Measurements from ENCODE around the gene DIABLO. TPM values are rescaled to one million over a fixed set of nuclear protein-coding genes. Genes with fewer than 3 reads are reported as not detected.

The DIABLO gene
- polyA plus RNA-seq, 1 donor: 56.7 TPM

DNA sequence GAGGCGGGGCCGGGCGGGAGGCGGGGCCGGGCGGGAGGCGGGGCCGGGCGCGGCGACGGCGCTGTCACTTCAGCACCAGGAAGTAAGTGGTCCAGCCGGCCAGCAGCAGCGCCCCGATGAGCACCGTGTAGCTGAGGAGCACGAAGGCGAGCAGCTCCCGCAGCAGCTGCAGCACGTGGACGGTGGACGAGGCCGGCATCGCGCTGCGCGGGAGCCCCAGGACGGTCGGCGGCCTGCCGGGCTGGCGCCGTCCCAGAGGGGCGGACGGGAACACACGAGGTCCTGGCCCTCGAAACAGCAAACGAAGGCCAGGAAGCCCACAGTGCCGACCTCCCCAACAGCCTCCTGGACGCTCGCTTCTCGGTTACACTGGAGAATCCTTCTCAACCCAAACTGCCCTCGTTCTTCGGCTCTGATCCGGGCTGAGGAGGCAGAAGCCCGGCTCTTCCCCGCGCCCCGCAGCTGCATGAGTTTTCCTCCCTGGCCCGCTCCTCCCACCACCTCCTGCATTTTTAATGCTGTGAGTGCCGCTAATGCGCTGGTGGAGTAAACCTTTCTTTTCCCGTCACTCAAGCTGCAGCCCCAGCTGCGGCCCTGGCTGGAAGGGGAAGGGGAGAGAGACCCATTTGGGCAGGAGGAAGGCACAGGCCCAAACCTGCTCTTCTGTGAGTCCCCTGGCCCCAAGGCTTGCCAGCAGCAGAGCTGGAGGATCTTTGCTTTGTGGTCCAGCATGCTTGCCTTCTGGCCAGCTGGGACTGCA lies 694 bp upstream of the DIABLO start:
- no peak for DNase-seq
- H3K9me3 ChIP-seq (ENCODE audit: control insufficient read depth, low read depth, low read length): no peaks in the 10 kb centered on the region
- no CpG with 5 or more reads among the region's 55 CpGs for WGBS (ENCODE audit: insufficient coverage, low lambda C conversion rate)
- H3K36me3 ChIP-seq (ENCODE audit: control insufficient read depth, insufficient read depth, low read length): peaks cover 42% of the 10 kb centered on the region
- H3K4me3 ChIP-seq (ENCODE audit: low read length): peak overlapping the region; percentile 20
- no peak overlapping the region for H3K27ac ChIP-seq (ENCODE audit: low read length)
- no peaks in the 10 kb centered on the region for H3K27me3 ChIP-seq (ENCODE audit: control insufficient read depth, insufficient read depth, low read length)
- peaks cover 14% of the 10 kb centered on the region for H3K4me1 ChIP-seq (ENCODE audit: control insufficient read depth, insufficient read depth, low read length)

DNA sequence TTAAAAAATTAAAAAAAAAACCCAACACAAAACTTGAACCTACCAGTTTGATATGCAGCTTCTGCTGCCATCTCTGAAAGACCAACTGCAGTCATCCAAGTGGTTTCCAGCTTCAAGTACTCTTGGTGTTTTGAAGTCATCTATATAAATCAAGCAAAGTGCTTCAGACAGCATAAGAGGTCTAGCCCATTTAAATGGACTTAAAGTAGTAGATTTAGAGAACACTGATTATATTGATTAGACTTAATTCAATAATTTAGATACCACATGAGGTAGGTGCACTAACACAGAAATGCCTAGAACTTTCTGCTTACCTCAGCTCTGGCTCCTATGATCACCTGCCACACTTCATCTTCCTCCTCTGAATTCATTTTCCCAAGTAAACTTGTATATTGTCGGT lies 9.4 kb downstream of the DIABLO start:
- WGBS (ENCODE audit: insufficient coverage, low lambda C conversion rate): 86% methylated on average over 1 of the region's 1 CpG
- Histone ChIP-seq H3K27me3 (ENCODE audit: control insufficient read depth, insufficient read depth, low read length) (no peaks in the 10 kb centered on the region), H3K4me1 (ENCODE audit: control insufficient read depth, insufficient read depth, low read length) (no peaks in the 10 kb centered on the region), H3K4me3 (ENCODE audit: low read length) (no peak overlapping the region), H3K27ac (ENCODE audit: low read length) (no peak overlapping the region), H3K9me3 (ENCODE audit: control insufficient read depth, low read depth, low read length) (no peaks in the 10 kb centered on the region), H3K36me3 (ENCODE audit: control insufficient read depth, insufficient read depth, low read length) (peaks cover 79% of the 10 kb centered on the region)
- no peak for DNase-seq

DNA sequence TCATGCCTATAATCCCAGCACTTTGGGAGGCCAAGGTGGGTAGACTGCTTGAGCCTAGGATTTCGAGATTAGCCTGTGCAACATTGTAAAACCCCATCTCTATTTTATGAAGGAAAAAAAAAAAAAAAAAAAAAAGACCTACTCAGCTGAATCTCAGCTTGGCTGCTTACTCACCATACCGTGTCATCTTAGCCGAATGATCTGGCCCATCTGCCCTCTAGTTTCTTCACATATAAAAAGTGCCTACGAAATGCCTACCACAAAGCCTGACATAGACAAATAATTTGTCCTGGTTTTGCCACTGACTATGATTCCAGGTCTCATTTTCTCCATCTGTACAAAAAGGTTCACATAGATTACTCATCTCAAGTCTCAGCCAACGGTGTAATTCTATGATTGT lies 10.1 kb downstream of the DIABLO start:
- Histone ChIP-seq H3K27me3 (ENCODE audit: control insufficient read depth, insufficient read depth, low read length) (no peaks in the 10 kb centered on the region), H3K4me1 (ENCODE audit: control insufficient read depth, insufficient read depth, low read length) (no peaks in the 10 kb centered on the region), H3K27ac (ENCODE audit: low read length) (no peak overlapping the region), H3K36me3 (ENCODE audit: control insufficient read depth, insufficient read depth, low read length) (peaks cover 79% of the 10 kb centered on the region), H3K4me3 (ENCODE audit: low read length) (no peak overlapping the region), H3K9me3 (ENCODE audit: control insufficient read depth, low read depth, low read length) (no peaks in the 10 kb centered on the region)
- 86% methylated on average over 1 of the region's 5 CpGs for WGBS (ENCODE audit: insufficient coverage, low lambda C conversion rate)
- no peak for DNase-seq

DNA sequence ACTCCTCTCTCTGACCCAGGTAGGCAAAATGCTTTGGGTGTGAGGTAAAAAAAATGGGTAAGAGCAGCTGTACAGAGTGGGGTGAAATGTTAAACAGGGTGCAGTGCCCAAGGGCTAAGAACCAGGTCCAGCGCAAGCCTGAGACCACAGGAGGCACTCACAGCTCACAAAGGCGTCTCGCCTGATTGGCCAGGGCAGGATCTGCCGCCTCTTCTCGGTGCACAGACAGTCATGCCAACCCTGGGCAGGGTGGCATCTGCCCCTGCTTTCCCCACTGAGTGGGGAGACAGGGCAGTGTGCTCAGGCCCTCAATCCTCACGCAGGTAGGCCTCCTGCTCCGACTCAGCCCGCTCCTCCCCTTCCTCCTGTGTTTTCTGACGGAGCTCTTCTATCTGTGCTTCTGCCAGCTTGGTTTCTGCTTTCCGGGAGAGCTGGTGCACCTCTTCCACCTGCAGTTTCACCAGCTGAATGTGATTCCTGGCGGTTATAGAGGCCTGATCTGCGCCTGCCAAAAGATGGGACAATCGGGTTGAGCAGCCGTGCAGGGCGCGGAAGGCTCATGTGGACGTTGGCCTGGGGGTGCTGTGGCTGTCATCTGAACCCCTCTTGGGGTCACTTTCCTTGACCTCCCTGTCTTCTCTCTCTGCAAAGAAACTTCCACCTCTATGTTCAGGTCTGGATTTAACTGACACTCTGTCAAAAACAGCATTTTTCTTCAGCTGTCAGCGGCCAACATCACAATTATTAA lies 17.6 kb downstream of the DIABLO start:
- Histone ChIP-seq H3K9me3 (ENCODE audit: control insufficient read depth, low read depth, low read length) (no peaks in the 10 kb centered on the region), H3K4me3 (ENCODE audit: low read length) (no peak overlapping the region), H3K36me3 (ENCODE audit: control insufficient read depth, insufficient read depth, low read length) (peaks cover 55% of the 10 kb centered on the region), H3K27me3 (ENCODE audit: control insufficient read depth, insufficient read depth, low read length) (peaks cover 22% of the 10 kb centered on the region), H3K4me1 (ENCODE audit: control insufficient read depth, insufficient read depth, low read length) (peaks cover under 1% of the 10 kb centered on the region), H3K27ac (ENCODE audit: low read length) (no peak overlapping the region)
- no peak for DNase-seq
- WGBS (ENCODE audit: insufficient coverage, low lambda C conversion rate): 100% methylated on average over 1 of the region's 18 CpGs

DNA sequence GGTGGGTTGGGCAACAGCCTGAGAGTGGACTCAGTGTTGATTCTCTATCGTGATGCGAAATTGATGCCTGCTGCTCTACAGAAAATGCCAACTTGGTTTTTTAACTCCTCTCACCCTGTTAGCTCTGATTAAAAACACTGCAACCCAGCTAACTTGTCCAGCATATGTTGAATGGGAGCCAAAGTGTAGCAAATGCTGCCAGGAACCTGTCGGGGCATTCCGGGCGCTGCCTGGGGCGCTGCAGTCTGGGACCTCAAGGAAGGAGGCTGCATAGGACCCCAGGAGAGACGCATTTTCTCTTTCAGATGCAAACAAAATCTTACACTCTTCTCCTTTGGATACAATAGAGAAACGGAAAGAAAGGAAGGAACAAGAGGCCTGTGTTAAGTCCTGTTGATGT lies 18.5 kb downstream of the DIABLO start:
- 100% methylated on average over 1 of the region's 8 CpGs for WGBS (ENCODE audit: insufficient coverage, low lambda C conversion rate)
- Histone ChIP-seq H3K36me3 (ENCODE audit: control insufficient read depth, insufficient read depth, low read length) (peaks cover 47% of the 10 kb centered on the region), H3K4me1 (ENCODE audit: control insufficient read depth, insufficient read depth, low read length) (peaks cover 7% of the 10 kb centered on the region), H3K9me3 (ENCODE audit: control insufficient read depth, low read depth, low read length) (no peaks in the 10 kb centered on the region), H3K4me3 (ENCODE audit: low read length) (no peak overlapping the region), H3K27me3 (ENCODE audit: control insufficient read depth, insufficient read depth, low read length) (peaks cover 30% of the 10 kb centered on the region), H3K27ac (ENCODE audit: low read length) (no peak overlapping the region)
- no peak for DNase-seq

DNA sequence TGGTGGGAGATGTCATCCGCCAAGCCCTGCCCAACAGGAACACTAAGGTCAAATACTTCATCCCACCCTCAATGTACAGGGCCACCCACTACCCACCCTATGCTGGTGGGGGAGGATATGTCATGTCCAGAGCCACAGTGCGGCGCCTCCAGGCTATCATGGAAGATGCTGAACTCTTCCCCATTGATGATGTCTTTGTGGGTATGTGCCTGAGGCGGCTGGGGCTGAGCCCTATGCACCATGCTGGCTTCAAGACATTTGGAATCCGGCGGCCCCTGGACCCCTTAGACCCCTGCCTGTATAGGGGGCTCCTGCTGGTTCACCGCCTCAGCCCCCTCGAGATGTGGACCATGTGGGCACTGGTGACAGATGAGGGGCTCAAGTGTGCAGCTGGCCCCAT lies 18.9 kb downstream of the DIABLO start:
- Histone ChIP-seq H3K4me1 (ENCODE audit: control insufficient read depth, insufficient read depth, low read length) (peaks cover 7% of the 10 kb centered on the region), H3K27me3 (ENCODE audit: control insufficient read depth, insufficient read depth, low read length) (peaks cover 30% of the 10 kb centered on the region), H3K4me3 (ENCODE audit: low read length) (no peak overlapping the region), H3K36me3 (ENCODE audit: control insufficient read depth, insufficient read depth, low read length) (peaks cover 46% of the 10 kb centered on the region), H3K27ac (ENCODE audit: low read length) (no peak overlapping the region), H3K9me3 (ENCODE audit: control insufficient read depth, low read depth, low read length) (no peaks in the 10 kb centered on the region)
- WGBS (ENCODE audit: insufficient coverage, low lambda C conversion rate): no CpG with 5 or more reads among the region's 8 CpGs
- no peak for DNase-seq

DNA sequence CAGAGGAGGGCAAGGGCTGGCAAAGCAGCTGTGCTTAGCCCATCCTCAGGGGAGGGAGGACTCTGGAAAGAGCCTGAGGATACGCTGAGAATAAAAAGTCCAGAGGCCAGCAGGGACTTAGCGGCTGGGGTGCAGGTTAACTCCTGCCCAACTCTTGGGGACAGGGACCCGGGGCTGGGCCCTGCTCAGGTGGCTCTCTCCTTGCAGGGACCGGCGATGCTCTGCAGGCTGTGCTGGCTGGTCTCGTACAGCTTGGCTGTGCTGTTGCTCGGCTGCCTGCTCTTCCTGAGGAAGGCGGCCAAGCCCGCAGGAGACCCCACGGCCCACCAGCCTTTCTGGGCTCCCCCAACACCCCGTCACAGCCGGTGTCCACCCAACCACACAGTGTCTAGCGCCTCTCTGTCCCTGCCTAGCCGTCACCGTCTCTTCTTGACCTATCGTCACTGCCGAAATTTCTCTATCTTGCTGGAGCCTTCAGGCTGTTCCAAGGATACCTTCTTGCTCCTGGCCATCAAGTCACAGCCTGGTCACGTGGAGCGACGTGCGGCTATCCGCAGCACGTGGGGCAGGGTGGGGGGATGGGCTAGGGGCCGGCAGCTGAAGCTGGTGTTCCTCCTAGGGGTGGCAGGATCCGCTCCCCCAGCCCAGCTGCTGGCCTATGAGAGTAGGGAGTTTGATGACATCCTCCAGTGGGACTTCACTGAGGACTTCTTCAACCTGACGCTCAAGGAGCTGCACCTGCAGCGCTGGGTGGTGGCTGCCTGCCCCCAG lies 19.6 kb downstream of the DIABLO start:
- Histone ChIP-seq H3K4me1 (ENCODE audit: control insufficient read depth, insufficient read depth, low read length) (peaks cover 11% of the 10 kb centered on the region), H3K9me3 (ENCODE audit: control insufficient read depth, low read depth, low read length) (no peaks in the 10 kb centered on the region), H3K36me3 (ENCODE audit: control insufficient read depth, insufficient read depth, low read length) (peaks cover 41% of the 10 kb centered on the region), H3K4me3 (ENCODE audit: low read length) (no peak overlapping the region), H3K27me3 (ENCODE audit: control insufficient read depth, insufficient read depth, low read length) (peaks cover 30% of the 10 kb centered on the region), H3K27ac (ENCODE audit: low read length) (no peak overlapping the region)
- DNase-seq: no peak
- WGBS (ENCODE audit: insufficient coverage, low lambda C conversion rate): no CpG with 5 or more reads among the region's 27 CpGs

DNA sequence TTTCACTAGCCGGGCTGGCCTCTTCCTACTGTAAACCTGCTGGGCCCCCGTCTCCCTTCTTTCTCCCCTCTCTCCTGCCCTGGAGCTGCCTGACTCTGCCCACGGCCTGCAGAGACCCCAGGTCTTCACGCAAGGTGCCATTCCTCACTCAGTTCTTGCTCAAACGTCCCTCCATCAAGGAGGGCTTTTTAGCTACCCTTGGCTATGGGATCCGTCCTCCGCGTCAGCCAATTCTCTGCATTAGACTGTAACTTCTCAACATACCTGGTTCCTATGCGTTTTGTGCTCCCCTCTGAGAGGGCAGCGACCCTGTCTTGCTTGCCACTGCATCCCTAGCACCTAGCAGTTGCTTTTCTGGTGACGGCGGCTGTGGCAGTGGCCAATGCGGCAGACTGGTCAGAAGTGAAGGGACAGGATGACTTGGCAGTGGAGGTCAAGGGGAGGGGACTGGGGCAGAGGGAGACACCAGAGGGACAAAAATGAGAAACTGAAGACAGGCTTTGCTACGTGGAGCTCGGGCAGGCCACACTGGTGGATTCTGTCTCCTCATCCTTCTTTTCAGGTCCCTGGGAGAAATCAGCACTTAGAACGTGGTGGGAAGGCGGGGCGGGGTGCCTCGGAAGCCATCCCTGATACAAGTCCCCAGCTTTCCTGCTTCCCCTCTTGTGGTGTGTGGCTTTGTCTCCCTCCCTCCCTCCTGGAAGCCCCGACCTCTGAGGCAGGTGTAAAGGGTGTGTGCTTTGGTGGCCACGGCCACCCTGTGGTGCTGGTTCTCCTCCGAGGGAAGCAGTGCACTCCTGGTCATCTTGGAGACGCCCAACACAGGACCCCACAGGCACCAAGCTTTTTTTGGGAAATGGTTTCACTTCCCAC lies 20.6 kb downstream of the DIABLO start:
- peaks cover 21% of the 10 kb centered on the region for H3K4me1 ChIP-seq (ENCODE audit: control insufficient read depth, insufficient read depth, low read length)
- no peaks in the 10 kb centered on the region for H3K9me3 ChIP-seq (ENCODE audit: control insufficient read depth, low read depth, low read length)
- 50% methylated on average over 2 of the region's 23 CpGs for WGBS (ENCODE audit: insufficient coverage, low lambda C conversion rate)
- H3K4me3 ChIP-seq (ENCODE audit: low read length): no peak overlapping the region
- DNase-seq: no peak
- no peak overlapping the region for H3K27ac ChIP-seq (ENCODE audit: low read length)
- H3K36me3 ChIP-seq (ENCODE audit: control insufficient read depth, insufficient read depth, low read length): peaks cover 31% of the 10 kb centered on the region
- peaks cover 30% of the 10 kb centered on the region for H3K27me3 ChIP-seq (ENCODE audit: control insufficient read depth, insufficient read depth, low read length)

DNA sequence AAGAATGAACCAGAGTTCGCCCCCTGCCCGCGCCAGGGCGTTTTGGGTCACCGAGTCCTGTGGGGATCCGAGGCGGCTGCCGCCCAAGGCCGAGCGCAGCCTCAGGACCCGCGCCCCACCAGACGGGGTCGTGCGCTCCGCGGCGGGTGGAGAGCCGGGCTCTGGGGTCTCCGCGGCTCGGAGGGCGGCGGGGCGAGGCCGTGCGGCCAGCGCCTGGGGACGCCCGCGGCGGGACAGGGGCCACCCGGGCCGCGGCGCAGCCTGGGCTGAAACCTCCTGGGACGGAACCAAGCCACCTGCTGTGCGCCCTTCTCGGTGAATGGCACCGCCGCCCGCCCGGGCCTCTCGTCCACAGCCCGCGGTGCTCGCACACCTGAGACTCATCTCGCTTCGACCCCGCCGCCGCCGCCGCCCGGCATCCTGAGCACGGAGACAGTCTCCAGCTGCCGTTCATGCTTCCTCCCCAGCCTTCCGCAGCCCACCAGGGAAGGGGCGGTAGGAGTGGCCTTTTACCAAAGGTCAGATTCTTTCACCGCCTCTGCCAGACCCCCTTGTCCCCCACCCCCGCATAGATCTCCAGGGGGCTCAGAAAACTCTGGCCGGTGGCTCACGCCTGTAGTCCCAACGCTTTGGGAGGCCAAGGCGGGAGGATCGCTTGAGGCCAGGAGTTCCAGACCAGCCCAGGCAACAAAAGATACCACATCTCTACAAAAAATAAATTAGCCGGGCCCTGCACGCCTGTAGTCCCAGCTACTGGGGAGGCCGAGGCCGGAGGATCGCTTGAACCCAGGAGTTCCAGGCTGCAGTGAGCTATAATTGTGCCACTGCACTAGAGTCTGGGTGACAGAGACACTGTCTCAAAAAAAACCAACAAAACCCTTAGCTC lies 21.4 kb downstream of the DIABLO start:
- Histone ChIP-seq H3K4me3 (ENCODE audit: low read length) (no peak overlapping the region), H3K9me3 (ENCODE audit: control insufficient read depth, low read depth, low read length) (no peaks in the 10 kb centered on the region), H3K27ac (ENCODE audit: low read length) (no peak overlapping the region), H3K36me3 (ENCODE audit: control insufficient read depth, insufficient read depth, low read length) (peaks cover 25% of the 10 kb centered on the region), H3K4me1 (ENCODE audit: control insufficient read depth, insufficient read depth, low read length) (peaks cover 25% of the 10 kb centered on the region), H3K27me3 (ENCODE audit: control insufficient read depth, insufficient read depth, low read length) (peaks cover 30% of the 10 kb centered on the region)
- no CpG with 5 or more reads among the region's 71 CpGs for WGBS (ENCODE audit: insufficient coverage, low lambda C conversion rate)
- DNase-seq: no peak

All from large intestine (tissue), 3 donors.